GM19193 (cell line): Measurements from ENCODE around the gene NDUFS7.

Experiments
- POLR2A ChIP-seq: IDR thresholded peaks from 4 replicates; pipeline ENCODE4 v1.6.1; 2011; ENCODE audit not compliant: insufficient read depth, insufficient read length; ENCODE audit errors: extremely low read depth

NDUFS7 gene

GRCh38 chr19:1389033-1389940 lies 5.6 kb downstream of the NDUFS7 start:
- TF ChIP-seq POLR2A: no peak

GRCh38 chr19:1390890-1391423 lies 7.2 kb downstream of the NDUFS7 start:
- TF ChIP-seq POLR2A: no peak

GRCh38 chr19:1392407-1392806 lies 8.7 kb downstream of the NDUFS7 start:
- TF ChIP-seq POLR2A: no peak

GRCh38 chr19:1392939-1393530 lies 9.3 kb downstream of the NDUFS7 start:
- TF ChIP-seq POLR2A: no peak

DNA sequence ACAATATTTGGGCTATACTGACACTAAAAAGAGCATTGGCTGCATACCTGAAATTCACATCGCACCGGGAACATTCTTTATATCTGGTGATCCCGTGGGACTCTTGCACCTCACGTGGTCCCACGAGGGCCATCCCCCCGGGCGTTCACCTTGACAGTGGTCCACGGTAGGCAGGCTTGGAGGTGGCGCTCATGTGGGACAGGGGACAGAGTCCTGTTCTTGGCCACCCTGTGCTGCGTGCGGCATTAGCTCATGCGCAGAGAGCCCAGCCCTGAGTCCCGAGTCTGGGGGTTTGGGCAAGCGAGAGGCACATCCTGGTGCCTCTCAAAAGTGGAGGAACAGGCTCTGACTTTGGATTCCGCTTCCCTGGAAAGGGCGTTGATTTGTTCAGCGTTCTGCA lies 10.1 kb downstream of the NDUFS7 start:
- no peak for TF ChIP-seq POLR2A

DNA sequence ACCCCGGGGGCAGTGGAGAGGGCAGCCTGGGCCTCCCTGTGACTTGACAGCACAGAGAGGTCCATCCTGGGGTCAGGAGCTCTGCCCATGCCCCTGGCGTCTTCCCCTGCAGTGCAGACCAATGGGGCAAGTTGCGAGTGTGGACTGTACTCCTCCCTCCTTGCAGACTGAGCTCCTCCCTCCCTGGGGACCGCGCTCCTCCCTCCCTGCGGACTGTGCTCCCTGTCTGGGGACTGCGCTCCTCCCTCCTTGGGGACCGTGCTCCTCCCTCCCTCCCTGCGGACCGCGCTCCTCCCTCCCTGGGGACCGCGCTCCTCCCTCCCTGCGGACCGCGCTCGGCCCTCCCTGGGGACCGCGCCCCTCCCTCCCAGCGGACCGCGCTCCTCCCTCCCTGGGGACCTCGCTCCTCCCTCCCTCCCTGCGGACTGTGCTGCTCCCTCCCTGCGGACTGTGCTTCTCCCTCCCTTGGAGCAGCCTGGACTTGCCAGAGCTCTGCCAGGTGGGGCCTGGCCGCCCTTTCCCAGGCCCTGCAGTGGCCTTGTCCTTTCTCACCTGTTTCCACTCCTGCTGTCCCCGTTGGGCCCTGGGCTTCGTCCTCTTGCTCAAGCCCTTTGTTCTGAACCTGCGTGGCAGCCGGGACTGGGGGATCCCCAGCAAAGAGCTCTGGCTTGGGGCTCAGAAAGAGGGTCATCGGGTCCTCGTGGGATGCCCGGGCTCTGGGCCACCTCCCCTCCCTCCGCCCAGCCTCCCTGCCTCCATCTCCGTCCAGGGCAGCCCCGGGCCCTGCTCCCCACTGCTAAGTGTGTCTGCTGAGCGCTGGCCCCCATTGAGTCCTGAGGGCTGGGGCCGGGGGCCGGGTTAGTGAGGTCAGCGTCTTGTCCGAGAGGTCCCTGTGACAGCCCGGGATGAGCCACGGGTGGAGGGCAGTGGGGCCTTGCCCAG lies 10.8 kb downstream of the NDUFS7 start:
- TF ChIP-seq POLR2A: no peak

- TF ChIP-seq POLR2A: no peak
These were observed 11.7 kb downstream of the NDUFS7 start for GRCh38 chr19:1395194-1396018.

GRCh38 chr19:1396019-1396767 lies 12.5 kb downstream of the NDUFS7 start:
- TF ChIP-seq POLR2A: no peak

- TF ChIP-seq POLR2A: no peak
These were observed 13.3 kb downstream of the NDUFS7 start for GRCh38 chr19:1396768-1397679.

GRCh38 chr19:1397838-1398237 lies 14.1 kb downstream of the NDUFS7 start:
- no peak for TF ChIP-seq POLR2A

- TF ChIP-seq POLR2A: no peak
These were observed 15.4 kb downstream of the NDUFS7 start for GRCh38 chr19:1399079-1399478.

- no peak for TF ChIP-seq POLR2A
These were observed 16.0 kb downstream of the NDUFS7 start for GRCh38 chr19:1399745-1400144.
